ENCODE data around the gene IRF6.

Gene IRF6

GRCh38 chr1:209790286-209791193 is 15.4 kb downstream of the IRF6 start:
- no peak for DNase-seq (ENCODE audit: low spot score)

GRCh38 chr1:209789245-209789644 is 16.7 kb downstream of the IRF6 start:
- DNase-seq (ENCODE audit: low spot score) = no peak

GRCh38 chr1:209787551-209787950 is 18.4 kb downstream of the IRF6 start:
- DNase-seq (ENCODE audit: low spot score) = no peak

- DNase-seq (ENCODE audit: low spot score) = peak; percentile 59
Observed at GRCh38 chr1:209786146-209786545, 19.8 kb downstream of the IRF6 start.

GRCh38 chr1:209785592-209785991 is 20.4 kb downstream of the IRF6 start:
- no peak for DNase-seq (ENCODE audit: low spot score)

GRCh38 chr1:209784265-209785169 is 21.4 kb downstream of the IRF6 start, which contains the start of gene C1orf74:
TSS of gene C1orf74 (minus strand) at chr1:209784559. CDS start at chr1:209783634, 925 bp downstream.
- DNase-seq (ENCODE audit: low spot score) = peak; percentile 98

- DNase-seq (ENCODE audit: low spot score) = no peak
Observed at GRCh38 chr1:209783386-209783785, 22.6 kb downstream of the IRF6 start.

GRCh38 chr1:209780268-209780667 is 25.7 kb downstream of the IRF6 start:
- DNase-seq (ENCODE audit: low spot score) = no peak

- no peak for DNase-seq (ENCODE audit: low spot score)
Observed at GRCh38 chr1:209778102-209778501, 27.8 kb downstream of the IRF6 start.

- no peak for DNase-seq (ENCODE audit: low spot score)
Observed at GRCh38 chr1:209777587-209777986, 28.4 kb downstream of the IRF6 start.

- DNase-seq (ENCODE audit: low spot score) = no peak
Observed at GRCh38 chr1:209775678-209776077, 30.3 kb downstream of the IRF6 start.

GRCh38 chr1:209774592-209774991 is 31.4 kb downstream of the IRF6 start:
- no peak for DNase-seq (ENCODE audit: low spot score)

- DNase-seq (ENCODE audit: low spot score) = no peak
Observed at GRCh38 chr1:209772126-209772525, 33.8 kb downstream of the IRF6 start.

- no peak for DNase-seq (ENCODE audit: low spot score)
Observed at GRCh38 chr1:209770636-209771415, 35.1 kb downstream of the IRF6 start.

- no peak for DNase-seq (ENCODE audit: low spot score)
Observed at GRCh38 chr1:209769971-209770370, 36.0 kb downstream of the IRF6 start.

GRCh38 chr1:209769171-209769904 is 36.6 kb downstream of the IRF6 start:
- DNase-seq (ENCODE audit: low spot score) = no peak

GRCh38 chr1:209768354-209768774 is 37.6 kb downstream of the IRF6 start:
- no peak for DNase-seq (ENCODE audit: low spot score)

GRCh38 chr1:209767706-209768105 is 38.2 kb downstream of the IRF6 start:
- no peak for DNase-seq (ENCODE audit: low spot score)

- DNase-seq (ENCODE audit: low spot score) = no peak
Observed at GRCh38 chr1:209767096-209767495, 38.8 kb downstream of the IRF6 start.

- no peak for DNase-seq (ENCODE audit: low spot score)
Observed at GRCh38 chr1:209766051-209766450, 39.9 kb downstream of the IRF6 start.

GRCh38 chr1:209761011-209761635 is 44.8 kb downstream of the IRF6 start:
- DNase-seq (ENCODE audit: low spot score) = no peak
